ENCODE measurements around the gene HAAO. TPM values are rescaled to one million over a fixed set of nuclear protein-coding genes. Genes with fewer than 3 reads are reported as not detected.

HAAO gene
- total and polyA plus RNA-seq, 2 of the 13 experiments (the other 11 are each of a cell fraction or from before 2014, with no cell fraction given), result 36.1 to 42.7 TPM

GRCh38 chr2:42830922-42831574 lies 38.7 kb upstream of the HAAO start:
- FAIRE-seq, result no peak
- Histone ChIP-seq H3K9ac (ENCODE audit: insufficient read depth, low read depth, low read length) (no peak overlapping the region), H3K4me1 (ENCODE audit: insufficient read depth, low read length) (peaks cover 36% of the 10 kb centered on the region), H3K79me2 (ENCODE audit: insufficient read depth, low read length) (no peaks in the 10 kb centered on the region), H3K36me3 (replicated peaks in 1 of 2; ENCODE audit: control insufficient read depth in 1 of 2, insufficient read depth in 2 of 2, low read length in 2 of 2) (no peaks in the 10 kb centered on the region), H3K27ac (ENCODE audit: extremely low read length, insufficient read depth, low read length) (no peak overlapping the region), H4K20me1 (ENCODE audit: insufficient read depth, low read length) (no peaks in the 10 kb centered on the region), H3K27me3 (ENCODE audit: control insufficient read depth in 1 of 2, insufficient read depth in 2 of 2, low read length in 2 of 2) (peaks cover 0 to 19% of the 10 kb centered on the region in 2 experiments; a peak in 3 of 5 replicates), H3K4me3 (replicated peaks in 1 of 3; ENCODE audit: insufficient read depth in 1 of 3, low read depth in 2 of 3, low read length in 3 of 3) (no peak overlapping the region), H2AFZ (ENCODE audit: low read length) (no peak overlapping the region), H3K4me2 (ENCODE audit: low read depth, low read length) (no peak overlapping the region), H3K9me3 (ENCODE audit: low read length) (no peaks in the 10 kb centered on the region)
- no peak for TF ChIP-seq HNF4A (CRISPR knock-in tag; IDR thresholded peaks at IDR 0.05)
- no peak for TF ChIP-seq ZNF557 (CRISPR knock-in tag; IDR thresholded peaks at IDR 0.05)
- no peak for TF ChIP-seq ZNF782 (CRISPR knock-in tag; IDR thresholded peaks at IDR 0.05; ENCODE audit: borderline replicate concordance)
- no peak for TF ChIP-seq REST (IDR thresholded peaks at IDR 0.05; ENCODE audit: borderline replicate concordance in 1 of 2, low read depth in 1 of 2, low read length in 2 of 2)
- no peak for TF ChIP-seq SNAPC5 (CRISPR knock-in tag; IDR thresholded peaks at IDR 0.05; ENCODE audit: borderline replicate concordance)
- TF ChIP-seq KAT8 (CRISPR knock-in tag; IDR thresholded peaks at IDR 0.05), result no peak
- TF ChIP-seq ATRX (CRISPR knock-in tag; IDR thresholded peaks at IDR 0.05; ENCODE audit: borderline replicate concordance), result no peak
- TF ChIP-seq AGO1 (IDR thresholded peaks at IDR 0.05; ENCODE audit: low read depth, low read length, poor library complexity, severe bottlenecking), result no peak
- no peak for TF ChIP-seq ZNF556 (CRISPR knock-in tag; IDR thresholded peaks at IDR 0.05; ENCODE audit: borderline replicate concordance)
- TF ChIP-seq, protein P1, sequence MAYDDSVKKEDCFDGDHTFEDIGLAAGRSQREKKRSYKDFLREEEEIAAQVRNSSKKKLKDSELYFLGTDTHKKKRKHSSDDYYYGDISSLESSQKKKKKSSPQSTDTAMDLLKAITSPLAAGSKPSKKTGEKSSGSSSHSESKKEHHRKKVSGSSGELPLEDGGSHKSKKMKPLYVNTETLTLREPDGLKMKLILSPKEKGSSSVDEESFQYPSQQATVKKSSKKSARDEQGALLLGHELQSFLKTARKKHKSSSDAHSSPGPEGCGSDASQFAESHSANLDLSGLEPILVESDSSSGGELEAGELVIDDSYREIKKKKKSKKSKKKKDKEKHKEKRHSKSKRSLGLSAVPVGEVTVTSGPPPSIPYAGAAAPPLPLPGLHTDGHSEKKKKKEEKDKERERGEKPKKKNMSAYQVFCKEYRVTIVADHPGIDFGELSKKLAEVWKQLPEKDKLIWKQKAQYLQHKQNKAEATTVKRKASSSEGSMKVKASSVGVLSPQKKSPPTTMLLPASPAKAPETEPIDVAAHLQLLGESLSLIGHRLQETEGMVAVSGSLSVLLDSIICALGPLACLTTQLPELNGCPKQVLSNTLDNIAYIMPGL (CRISPR knock-in tag; IDR thresholded peaks at IDR 0.05; ENCODE audit: borderline replicate concordance in 1 of 2, low read depth in 1 of 2), result no peak
- no peak for TF ChIP-seq MBNL3 (CRISPR knock-in tag; conservative IDR thresholded peaks at IDR 0.05)
- TF ChIP-seq, protein P2, sequence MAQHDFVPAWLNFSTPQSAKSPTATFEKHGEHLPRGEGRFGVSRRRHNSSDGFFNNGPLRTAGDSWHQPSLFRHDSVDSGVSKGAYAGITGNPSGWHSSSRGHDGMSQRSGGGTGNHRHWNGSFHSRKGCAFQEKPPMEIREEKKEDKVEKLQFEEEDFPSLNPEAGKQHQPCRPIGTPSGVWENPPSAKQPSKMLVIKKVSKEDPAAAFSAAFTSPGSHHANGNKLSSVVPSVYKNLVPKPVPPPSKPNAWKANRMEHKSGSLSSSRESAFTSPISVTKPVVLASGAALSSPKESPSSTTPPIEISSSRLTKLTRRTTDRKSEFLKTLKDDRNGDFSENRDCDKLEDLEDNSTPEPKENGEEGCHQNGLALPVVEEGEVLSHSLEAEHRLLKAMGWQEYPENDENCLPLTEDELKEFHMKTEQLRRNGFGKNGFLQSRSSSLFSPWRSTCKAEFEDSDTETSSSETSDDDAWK (CRISPR knock-in tag; IDR thresholded peaks at IDR 0.05), result no peak
- no peak for TF ChIP-seq ZNF256 (CRISPR knock-in tag; conservative IDR thresholded peaks at IDR 0.05)
- TF ChIP-seq IKZF1 (IDR thresholded peaks at IDR 0.05), result no peak
- no peak for TF ChIP-seq ZNF383 (CRISPR knock-in tag; IDR thresholded peaks at IDR 0.05; ENCODE audit: borderline replicate concordance)
- TF ChIP-seq ZNF432 (CRISPR knock-in tag; IDR thresholded peaks at IDR 0.05; ENCODE audit: borderline replicate concordance), result no peak
- TF ChIP-seq ZMAT3 (CRISPR knock-in tag; conservative IDR thresholded peaks at IDR 0.05), result no peak
- WGBS (ENCODE audit: low lambda C conversion rate), result 69% methylated on average over 6 of the region's 6 CpGs
- no peak for DNase-seq (ENCODE audit: low spot score)
- CTCF ChIA-PET (ENCODE audit: low intra/inter-chr PET ratio, low total read pairs), result no interaction called here
- POLR2A ChIA-PET, result interaction anchor here (1.3 to 2.0 kb wide), 2 partner anchors 20 to 95 kb away, joined by 4 to 5 read pairs; no protein-coding TSS in a partner anchor
- in situ Hi-C loops (cut with HindIII; ENCODE audit: extremely low pct_ligation_motif_present, low pct_unique_long_range_greater_than_20kb), result no loop called here
- intact Hi-C loops (cut with micrococcal nuclease; ENCODE audit: unreplicated experiment), result no loop called here
- no peak for ATAC-seq
- BruUV-seq (replicated peaks), result no TSS peak
